Suprapubic skin (tissue), 3 donors: ENCODE measurements around the gene PANX2.
"Not testable (repeated sequence)": the region's sequence is repeated elsewhere in the genome, so short reads cannot be mapped to it uniquely, and the experiment has no call there.

Experiments used
- EP300 ChIP-seq: sonication (generic); formaldehyde crosslinking; IDR thresholded peaks from one replicate; pipeline ENCODE4 v1.6.1; 2017; ENCODE audit warnings: antibody characterized with exemption
- TF ChIP-seq, protein P1 (sequence below), 2 donors: fragments of 200-600 bp in 1 of 2; fragments of 450-650 bp in 1 of 2; sonication (generic) in 1 of 2; IDR thresholded peaks; one replicate each; pipeline ENCODE4 v1.5.1; 2016 to 2019; ENCODE audit warnings: antibody characterized with exemption in 2 of 2, mild to moderate bottlenecking in 1 of 2, moderate library complexity in 1 of 2

DNA sequence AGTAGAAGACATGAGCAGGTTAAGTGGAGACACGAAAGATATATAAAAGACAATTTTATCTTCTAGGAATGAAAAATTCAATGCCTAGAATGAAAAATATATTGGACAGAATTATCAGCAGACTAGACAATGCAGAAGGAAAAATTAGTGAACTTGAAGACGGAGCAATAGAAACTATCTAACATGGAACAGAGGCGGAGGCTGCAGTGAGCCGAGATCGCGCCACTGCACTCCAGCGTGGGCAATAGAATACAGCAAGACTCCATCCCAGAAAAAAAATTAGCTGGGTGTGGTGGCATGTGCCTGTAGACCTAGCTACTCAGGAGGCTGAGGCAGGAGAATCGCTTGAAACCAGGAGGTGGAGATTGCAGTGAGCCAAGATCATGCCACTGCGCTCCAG is 33.3 kb upstream of the PANX2 start:
- TF ChIP-seq, protein P1, sequence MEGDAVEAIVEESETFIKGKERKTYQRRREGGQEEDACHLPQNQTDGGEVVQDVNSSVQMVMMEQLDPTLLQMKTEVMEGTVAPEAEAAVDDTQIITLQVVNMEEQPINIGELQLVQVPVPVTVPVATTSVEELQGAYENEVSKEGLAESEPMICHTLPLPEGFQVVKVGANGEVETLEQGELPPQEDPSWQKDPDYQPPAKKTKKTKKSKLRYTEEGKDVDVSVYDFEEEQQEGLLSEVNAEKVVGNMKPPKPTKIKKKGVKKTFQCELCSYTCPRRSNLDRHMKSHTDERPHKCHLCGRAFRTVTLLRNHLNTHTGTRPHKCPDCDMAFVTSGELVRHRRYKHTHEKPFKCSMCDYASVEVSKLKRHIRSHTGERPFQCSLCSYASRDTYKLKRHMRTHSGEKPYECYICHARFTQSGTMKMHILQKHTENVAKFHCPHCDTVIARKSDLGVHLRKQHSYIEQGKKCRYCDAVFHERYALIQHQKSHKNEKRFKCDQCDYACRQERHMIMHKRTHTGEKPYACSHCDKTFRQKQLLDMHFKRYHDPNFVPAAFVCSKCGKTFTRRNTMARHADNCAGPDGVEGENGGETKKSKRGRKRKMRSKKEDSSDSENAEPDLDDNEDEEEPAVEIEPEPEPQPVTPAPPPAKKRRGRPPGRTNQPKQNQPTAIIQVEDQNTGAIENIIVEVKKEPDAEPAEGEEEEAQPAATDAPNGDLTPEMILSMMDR (IDR thresholded peaks at IDR 0.05), result not testable (repeated sequence)
- not testable (repeated sequence) for TF ChIP-seq EP300
